ENCODE data around the gene HHEX.

Gene HHEX

DNA sequence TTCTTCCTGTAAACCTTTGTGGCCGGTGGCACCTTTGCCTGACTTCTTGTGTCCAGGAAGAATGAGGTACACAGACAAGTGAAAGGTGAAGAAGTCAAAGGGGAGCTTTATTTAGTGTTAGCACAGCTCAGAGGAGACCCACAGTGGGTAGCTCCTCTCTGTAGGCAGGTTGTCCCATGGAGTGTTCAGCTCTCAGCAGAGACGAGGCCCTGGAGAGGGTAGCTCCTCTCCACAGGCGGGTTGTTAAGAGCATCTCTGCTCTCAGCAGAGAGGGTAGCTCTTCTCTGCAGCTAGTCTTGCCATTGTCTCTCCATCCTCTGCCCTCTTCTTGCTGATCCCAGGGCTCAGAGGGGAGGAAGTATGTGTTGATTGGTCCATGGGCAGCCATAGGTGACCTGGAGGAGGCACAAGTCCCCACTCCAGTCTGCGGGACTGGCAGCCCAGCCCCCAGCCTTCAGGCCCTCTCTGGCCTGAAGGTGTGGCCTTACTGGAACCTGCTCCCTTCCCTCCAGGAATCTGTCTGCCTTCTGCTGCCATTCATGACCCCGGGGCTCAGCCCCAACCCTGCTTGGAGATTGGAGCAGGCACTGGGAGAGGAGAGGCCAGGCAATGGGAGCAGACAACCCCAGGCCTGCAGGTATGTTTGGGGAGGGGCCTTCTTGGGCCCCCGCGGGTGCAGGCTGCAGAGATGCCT lies 24.5 kb downstream of the HHEX start:
- Histone ChIP-seq H3K27me3 (no peaks in the 10 kb centered on the region), H3K9ac (no peak overlapping the region), H3K27ac (no peak overlapping the region), H3K4me1 (peaks cover 0 to 30% (median 15%) of the 10 kb centered on the region in 10 experiments; a peak in 12 of 20 replicates), H3K4me2 (no peak overlapping the region), H3K9me3 (replicated peaks in 1 of 11) (peaks cover 14 to 35% (median 29%) of the 10 kb centered on the region in 11 experiments), H3K4me3 (peak overlapping the region in 5 of 10 experiments; percentile 6 to 29 (median 18); a peak in 6 of 20 replicates), H4K20me1 (no peaks in the 10 kb centered on the region), H3K36me3 (peaks cover 0 to 14% (median 0%) of the 10 kb centered on the region in 11 experiments; a peak in 4 of 22 replicates)
- TF ChIP-seq Cebpa-rat (IDR thresholded peaks at IDR 0.05), result no peak

DNA sequence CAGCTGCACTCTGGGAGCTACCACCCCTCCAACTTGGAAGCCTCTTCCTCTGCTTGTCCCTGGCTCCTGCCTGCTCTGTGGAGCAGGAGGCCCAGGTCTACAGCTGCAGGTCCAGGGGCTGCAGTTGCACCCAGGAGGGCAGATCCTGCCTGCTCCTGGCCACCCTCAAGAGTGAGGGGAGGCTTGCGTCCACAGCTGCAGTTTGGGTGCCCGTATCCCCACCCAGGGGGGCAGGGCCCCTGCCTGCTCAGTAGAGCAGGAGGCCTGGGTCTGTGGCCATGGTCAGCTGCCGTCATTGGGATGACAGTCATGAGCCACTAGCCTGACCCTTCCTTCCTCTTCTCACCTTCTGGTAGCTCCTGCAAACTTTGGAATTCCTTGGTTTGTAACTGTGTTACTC lies 25.1 kb downstream of the HHEX start:
- H3K4me3 ChIP-seq, result peak overlapping the region in 4 of 10 experiments; percentile 6 to 29 (median 18); a peak in 3 of 20 replicates
- H3K27me3 ChIP-seq, result no peaks in the 10 kb centered on the region
- H3K4me2 ChIP-seq, result no peak overlapping the region
- H4K20me1 ChIP-seq, result no peaks in the 10 kb centered on the region
- no peak for TF ChIP-seq Cebpa-rat (IDR thresholded peaks at IDR 0.05)
- H3K27ac ChIP-seq, result no peak overlapping the region
- peaks cover 0 to 30% (median 15%) of the 10 kb centered on the region in 10 experiments; a peak in 12 of 20 replicates for H3K4me1 ChIP-seq
- peaks cover 14 to 35% (median 29%) of the 10 kb centered on the region in 11 experiments for H3K9me3 ChIP-seq (replicated peaks in 1 of 11)
- H3K36me3 ChIP-seq, result peaks cover 0 to 14% (median 0%) of the 10 kb centered on the region in 11 experiments; a peak in 4 of 22 replicates
- H3K9ac ChIP-seq, result no peak overlapping the region

DNA sequence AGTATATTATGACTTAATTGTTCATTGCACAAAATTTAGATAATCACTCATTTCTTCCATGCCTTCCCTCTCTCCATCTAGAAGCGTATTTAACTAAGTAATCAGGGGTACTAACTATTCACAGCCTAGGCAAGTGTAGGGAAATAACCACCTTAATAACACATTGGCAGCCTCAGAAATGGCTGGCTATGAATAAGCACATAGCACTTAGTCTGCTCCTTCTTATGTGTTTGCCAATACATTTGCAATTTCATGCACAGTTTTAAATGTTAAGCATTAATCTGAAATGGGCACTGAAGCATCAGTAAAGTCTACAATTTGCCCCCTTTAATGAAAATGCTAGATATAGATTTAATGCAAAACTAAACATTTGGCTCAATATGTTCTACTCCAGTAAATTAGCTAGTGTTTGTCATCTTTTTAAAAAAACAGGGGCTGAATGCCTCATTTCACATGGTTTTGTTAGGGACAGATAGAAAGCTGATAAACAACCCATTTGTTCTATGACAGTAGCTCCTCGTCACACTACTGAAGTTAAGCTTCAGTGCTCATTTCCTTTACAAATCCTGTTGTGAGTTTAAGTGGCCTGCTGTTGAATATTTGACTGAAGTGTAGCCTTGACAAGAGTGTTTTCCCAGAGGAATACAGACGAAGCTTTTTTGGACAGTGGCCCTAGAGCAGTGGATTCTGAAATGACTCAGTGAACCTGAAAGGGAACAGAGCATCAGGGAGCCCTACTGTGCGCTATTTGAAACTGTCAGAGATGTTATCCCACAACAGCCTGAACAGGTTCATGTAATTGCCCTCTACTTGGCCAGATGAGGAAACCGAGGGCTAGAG lies 30.5 kb downstream of the HHEX start:
- H3K9me3 ChIP-seq (replicated peaks in 1 of 11), result peaks cover 0 to 17% (median 9%) of the 10 kb centered on the region in 11 experiments; a peak in 20 of 22 replicates
- TF ChIP-seq Cebpa-rat (IDR thresholded peaks at IDR 0.05), result no peak
- H3K4me1 ChIP-seq, result peaks cover 0 to 12% (median 6%) of the 10 kb centered on the region in 10 experiments; a peak in 7 of 20 replicates
- H3K9ac ChIP-seq, result no peak overlapping the region
- H4K20me1 ChIP-seq, result no peaks in the 10 kb centered on the region
- no peaks in the 10 kb centered on the region for H3K27me3 ChIP-seq
- peak overlapping the region in 2 of 11 experiments; percentile 0 to 6; a peak in 3 of 22 replicates for H3K4me2 ChIP-seq
- no peak overlapping the region for H3K4me3 ChIP-seq
- H3K27ac ChIP-seq, result no peak overlapping the region
- no peaks in the 10 kb centered on the region for H3K36me3 ChIP-seq

DNA sequence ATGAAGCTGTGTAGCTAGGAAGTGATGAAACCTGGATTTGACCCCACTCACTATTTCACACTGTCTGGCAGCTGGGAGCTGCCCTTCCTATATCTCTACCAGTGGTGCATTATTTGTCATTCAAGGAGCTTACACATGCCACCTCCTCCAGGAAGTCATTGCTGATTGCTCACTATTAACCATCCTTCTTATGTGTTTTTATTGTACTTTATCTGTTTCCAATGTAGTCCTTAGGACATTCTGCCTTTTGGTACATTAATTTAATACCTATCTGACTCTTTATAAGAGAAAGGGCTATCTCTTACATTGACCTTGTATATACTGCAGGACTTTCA lies 31.0 kb downstream of the HHEX start:
- Histone ChIP-seq H3K36me3 (no peaks in the 10 kb centered on the region), H3K4me2 (peak overlapping the region in 2 of 11 experiments; percentile 0 to 6; a peak in 1 of 22 replicates), H3K4me3 (no peak overlapping the region), H3K27ac (no peak overlapping the region), H3K9ac (no peak overlapping the region), H3K4me1 (peaks cover 0 to 12% (median 6%) of the 10 kb centered on the region in 10 experiments; a peak in 7 of 20 replicates), H4K20me1 (no peaks in the 10 kb centered on the region), H3K9me3 (replicated peaks in 1 of 11) (peaks cover 0 to 11% (median 4%) of the 10 kb centered on the region in 11 experiments; a peak in 14 of 22 replicates), H3K27me3 (no peaks in the 10 kb centered on the region)
- TF ChIP-seq Cebpa-rat (IDR thresholded peaks at IDR 0.05), result no peak

DNA sequence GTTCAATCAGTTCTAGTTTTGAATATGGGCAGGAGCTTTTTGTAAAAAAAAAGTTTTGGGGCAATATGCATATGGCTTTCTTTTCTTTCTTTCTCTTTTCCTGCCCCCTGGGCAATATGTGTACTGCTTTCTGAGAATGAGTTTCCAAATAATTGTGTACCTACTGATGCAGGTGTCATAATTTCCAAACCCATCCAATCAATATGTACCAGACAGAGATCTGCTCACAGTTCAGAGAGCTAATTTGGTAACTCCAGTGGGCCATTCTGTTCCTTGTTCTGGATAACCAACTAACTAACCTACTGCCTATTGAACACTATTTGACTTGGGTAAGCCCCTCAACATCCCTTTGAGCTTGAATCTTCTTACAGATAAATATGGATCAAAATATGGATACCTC lies 32.6 kb downstream of the HHEX start:
- Histone ChIP-seq H3K4me1 (peaks cover 0 to 12% (median 6%) of the 10 kb centered on the region in 10 experiments; a peak in 7 of 20 replicates), H3K9ac (no peak overlapping the region), H3K4me3 (no peak overlapping the region), H3K27ac (no peak overlapping the region), H3K27me3 (no peaks in the 10 kb centered on the region), H3K4me2 (no peak overlapping the region), H4K20me1 (no peaks in the 10 kb centered on the region), H3K36me3 (no peaks in the 10 kb centered on the region), H3K9me3 (replicated peaks in 1 of 11) (peaks cover 0 to 11% (median 0%) of the 10 kb centered on the region in 11 experiments; a peak in 4 of 22 replicates)
- TF ChIP-seq Cebpa-rat (IDR thresholded peaks at IDR 0.05), result no peak

DNA sequence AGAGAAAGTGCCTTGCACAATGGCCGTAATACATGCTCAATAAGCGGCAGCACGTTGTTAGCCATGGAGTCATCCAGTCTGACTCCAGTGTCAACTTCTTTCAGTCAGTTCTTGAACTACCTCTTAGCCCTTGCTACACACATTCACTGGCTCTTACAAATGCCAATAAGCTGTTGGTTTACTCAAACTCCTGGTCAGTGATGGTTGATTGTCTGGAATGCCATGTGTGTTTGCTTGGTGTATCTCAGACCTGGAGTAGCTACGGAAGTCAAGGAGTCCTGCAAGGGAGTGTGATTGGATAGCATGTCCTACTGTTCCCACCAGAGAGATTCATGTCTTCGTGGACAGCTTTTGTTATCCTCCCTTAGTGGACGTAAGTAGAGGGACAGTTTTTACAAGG lies 37.4 kb downstream of the HHEX start:
- H3K4me3 ChIP-seq, result no peak overlapping the region
- H3K4me2 ChIP-seq, result no peak overlapping the region
- peaks cover 0 to 4% (median 0%) of the 10 kb centered on the region in 10 experiments; a peak in 2 of 20 replicates for H3K4me1 ChIP-seq
- H3K9ac ChIP-seq, result no peak overlapping the region
- H3K27ac ChIP-seq, result no peak overlapping the region
- no peaks in the 10 kb centered on the region for H4K20me1 ChIP-seq
- no peak for TF ChIP-seq Cebpa-rat (IDR thresholded peaks at IDR 0.05)
- no peaks in the 10 kb centered on the region for H3K27me3 ChIP-seq
- peaks cover 0 to 11% (median 0%) of the 10 kb centered on the region in 11 experiments; a peak in 4 of 22 replicates for H3K9me3 ChIP-seq (replicated peaks in 1 of 11)
- no peaks in the 10 kb centered on the region for H3K36me3 ChIP-seq

DNA sequence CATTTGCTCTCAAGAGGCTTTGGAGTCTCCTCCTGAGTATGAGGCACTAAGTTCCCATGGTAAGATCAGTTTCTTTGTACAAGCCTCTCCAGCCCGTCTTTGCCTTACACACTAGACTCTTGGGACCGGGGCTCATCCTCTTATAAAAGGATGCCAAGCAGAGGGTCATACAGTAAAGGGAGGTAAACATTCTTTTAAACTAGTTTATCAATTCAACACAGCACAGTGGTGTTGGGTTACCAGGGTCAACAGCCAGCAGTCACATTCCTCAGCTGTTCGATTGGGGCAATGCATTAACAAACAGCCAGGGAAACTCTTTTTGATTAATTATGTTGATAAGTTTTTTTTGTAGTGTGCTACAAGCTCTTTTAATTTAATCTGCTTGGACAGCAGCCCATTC lies 37.8 kb downstream of the HHEX start:
- Histone ChIP-seq H3K27ac (no peak overlapping the region), H3K4me2 (no peak overlapping the region)

DNA sequence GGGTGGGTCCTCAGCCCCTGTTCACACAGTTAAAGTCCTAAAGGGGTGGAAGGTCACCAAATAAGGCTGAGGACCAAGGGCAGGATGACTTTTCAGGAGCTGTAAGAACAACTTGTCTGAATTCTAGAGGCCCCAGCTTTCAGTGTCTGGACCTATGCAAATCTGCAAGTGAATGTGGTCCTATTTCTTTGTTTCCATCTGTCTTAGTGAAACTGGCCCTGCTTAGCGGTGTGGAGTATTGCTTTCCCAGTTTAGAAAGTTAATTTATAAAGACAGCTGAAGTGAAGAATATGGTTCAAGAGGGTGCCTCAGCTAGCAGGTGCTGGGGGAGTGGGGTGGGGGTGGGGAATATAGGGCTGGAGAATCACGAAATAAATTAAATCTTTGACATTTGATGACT lies 40.1 kb downstream of the HHEX start:
- H3K9me3 ChIP-seq (replicated peaks in 1 of 11), result peaks cover 0 to 11% (median 0%) of the 10 kb centered on the region in 11 experiments; a peak in 4 of 22 replicates
- no peak overlapping the region for H3K9ac ChIP-seq
- no peaks in the 10 kb centered on the region for H3K36me3 ChIP-seq
- no peaks in the 10 kb centered on the region for H3K27me3 ChIP-seq
- no peak overlapping the region for H3K4me3 ChIP-seq
- H3K4me2 ChIP-seq, result no peak overlapping the region
- no peaks in the 10 kb centered on the region for H4K20me1 ChIP-seq
- H3K4me1 ChIP-seq, result peaks cover 0 to 4% (median 0%) of the 10 kb centered on the region in 10 experiments; a peak in 2 of 20 replicates
- TF ChIP-seq Cebpa-rat (IDR thresholded peaks at IDR 0.05), result no peak
- H3K27ac ChIP-seq, result no peak overlapping the region

More for the DNA sequence above, 37.8 kb downstream of the HHEX start:
- no peak for TF ChIP-seq Cebpa-rat (IDR thresholded peaks at IDR 0.05)
- no peaks in the 10 kb centered on the region for H3K27me3 ChIP-seq
- peaks cover 0 to 11% (median 0%) of the 10 kb centered on the region in 11 experiments; a peak in 4 of 22 replicates for H3K9me3 ChIP-seq (replicated peaks in 1 of 11)
- no peak overlapping the region for H3K4me3 ChIP-seq
- H4K20me1 ChIP-seq, result no peaks in the 10 kb centered on the region
- H3K4me1 ChIP-seq, result peaks cover 0 to 4% (median 0%) of the 10 kb centered on the region in 10 experiments; a peak in 2 of 20 replicates
- no peaks in the 10 kb centered on the region for H3K36me3 ChIP-seq
- H3K9ac ChIP-seq, result no peak overlapping the region

DNA sequence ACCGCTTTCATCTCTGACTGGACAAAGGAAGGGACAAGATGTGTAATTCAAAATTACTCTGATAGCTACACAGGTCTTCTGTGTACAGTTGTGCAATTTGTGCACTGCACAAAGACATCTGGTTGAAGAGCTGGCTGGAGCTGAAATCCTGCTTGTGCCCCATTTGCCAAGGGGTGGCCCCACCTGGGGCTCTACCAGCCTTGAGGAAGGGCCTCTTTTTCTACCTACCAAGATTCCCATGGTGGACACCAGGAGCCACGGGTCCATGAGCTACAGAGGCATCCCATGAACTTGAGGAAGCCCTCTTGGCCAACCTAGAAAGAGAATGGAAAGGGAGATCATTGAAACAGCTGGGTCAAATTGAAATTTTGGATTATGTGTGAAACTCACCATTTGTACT lies 43.2 kb downstream of the HHEX start:
- H3K27ac ChIP-seq, result no peak overlapping the region
- no peaks in the 10 kb centered on the region for H3K27me3 ChIP-seq
- no peak overlapping the region for H3K4me3 ChIP-seq
- TF ChIP-seq Cebpa-rat (IDR thresholded peaks at IDR 0.05), result no peak
- no peaks in the 10 kb centered on the region for H3K36me3 ChIP-seq
- H3K9ac ChIP-seq, result no peak overlapping the region
- peaks cover 0 to 6% (median 0%) of the 10 kb centered on the region in 10 experiments; a peak in 3 of 20 replicates for H3K4me1 ChIP-seq
- H3K9me3 ChIP-seq (replicated peaks in 1 of 11), result no peaks in the 10 kb centered on the region
- H4K20me1 ChIP-seq, result no peaks in the 10 kb centered on the region
- H3K4me2 ChIP-seq, result no peak overlapping the region
